Measurements from ENCODE around the gene GAGE12J. TPM values are rescaled to one million over a fixed set of nuclear protein-coding genes. Genes with fewer than 3 reads are reported as not detected.

GAGE12J gene
- total RNA-seq, 1 experiment from 2014 or later, result not detected

- intact Hi-C loops (cut with micrococcal nuclease; ENCODE audit: unreplicated experiment), result no loop called here
- POLR2A ChIA-PET (ENCODE audit: unreplicated experiment), result no interaction called here
Measured at GRCh38 chrX:49276207-49276606, 45.6 kb upstream of the GAGE12J start.

DNA sequence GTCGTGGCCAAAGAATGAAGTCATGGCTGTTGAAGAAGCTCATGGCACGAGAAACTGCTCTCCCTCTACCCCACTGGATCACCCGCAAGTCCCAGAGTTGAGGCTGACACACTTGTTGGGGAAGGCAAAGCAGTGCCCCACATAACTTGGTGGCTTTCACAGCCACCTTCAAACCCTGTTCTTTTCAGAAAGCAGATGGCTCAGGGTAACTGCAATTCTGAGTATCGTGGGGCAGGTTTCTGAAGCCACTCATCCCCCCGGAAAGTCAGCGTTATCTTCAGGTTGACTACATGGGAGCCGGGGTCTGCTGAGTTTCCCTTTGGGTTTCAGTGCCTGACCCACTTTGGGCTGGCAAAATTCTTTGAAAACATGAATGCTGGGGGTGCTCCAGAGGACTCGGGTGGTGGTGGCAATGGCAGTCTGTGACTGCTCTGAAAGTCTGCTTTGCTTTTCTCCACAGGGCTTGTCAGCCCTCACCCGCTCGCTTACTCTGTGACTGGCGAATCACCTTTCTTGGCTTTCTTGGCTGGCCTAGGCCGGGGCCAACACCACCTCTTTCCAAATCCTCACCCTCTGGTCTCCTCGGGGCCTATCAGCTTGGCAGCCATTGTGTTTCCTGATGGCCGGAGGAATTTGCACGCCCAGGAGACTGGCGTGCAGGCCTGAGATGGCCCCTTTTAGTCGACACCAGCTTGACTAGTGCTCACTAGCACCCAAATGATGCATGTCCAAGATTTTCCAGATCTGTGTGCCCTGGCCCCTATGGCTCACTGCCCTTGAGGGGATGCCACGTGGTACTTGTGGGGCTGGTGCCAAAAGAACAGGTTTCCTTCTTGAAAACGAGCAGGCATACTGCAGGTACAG lies 44.9 kb upstream of the GAGE12J start:
- H3K79me2 ChIP-seq (ENCODE audit: low read depth), result no peaks in the 10 kb centered on the region
- no peak overlapping the region for H3K4me3 ChIP-seq
- no peaks in the 10 kb centered on the region for H4K20me1 ChIP-seq (ENCODE audit: insufficient read depth)
- H3K27ac ChIP-seq, result no peak overlapping the region
- ChIA-PET POLR2A (ENCODE audit: unreplicated experiment) (no interaction called here), CTCF (no interaction called here)
- TF ChIP-seq, protein P1, sequence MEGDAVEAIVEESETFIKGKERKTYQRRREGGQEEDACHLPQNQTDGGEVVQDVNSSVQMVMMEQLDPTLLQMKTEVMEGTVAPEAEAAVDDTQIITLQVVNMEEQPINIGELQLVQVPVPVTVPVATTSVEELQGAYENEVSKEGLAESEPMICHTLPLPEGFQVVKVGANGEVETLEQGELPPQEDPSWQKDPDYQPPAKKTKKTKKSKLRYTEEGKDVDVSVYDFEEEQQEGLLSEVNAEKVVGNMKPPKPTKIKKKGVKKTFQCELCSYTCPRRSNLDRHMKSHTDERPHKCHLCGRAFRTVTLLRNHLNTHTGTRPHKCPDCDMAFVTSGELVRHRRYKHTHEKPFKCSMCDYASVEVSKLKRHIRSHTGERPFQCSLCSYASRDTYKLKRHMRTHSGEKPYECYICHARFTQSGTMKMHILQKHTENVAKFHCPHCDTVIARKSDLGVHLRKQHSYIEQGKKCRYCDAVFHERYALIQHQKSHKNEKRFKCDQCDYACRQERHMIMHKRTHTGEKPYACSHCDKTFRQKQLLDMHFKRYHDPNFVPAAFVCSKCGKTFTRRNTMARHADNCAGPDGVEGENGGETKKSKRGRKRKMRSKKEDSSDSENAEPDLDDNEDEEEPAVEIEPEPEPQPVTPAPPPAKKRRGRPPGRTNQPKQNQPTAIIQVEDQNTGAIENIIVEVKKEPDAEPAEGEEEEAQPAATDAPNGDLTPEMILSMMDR (conservative IDR thresholded peaks at IDR 0.05), result no peak
- TF ChIP-seq EZH2 (IDR thresholded peaks at IDR 0.05; ENCODE audit: low read depth), result no peak
- no peaks in the 10 kb centered on the region for H3K36me3 ChIP-seq (ENCODE audit: low read depth)
- H2AFZ ChIP-seq, result no peak overlapping the region
- no peak for DNase-seq
- H3K4me1 ChIP-seq (replicated peaks; ENCODE audit: insufficient read depth), result no peaks in the 10 kb centered on the region
- no TSS peak for BruUV-seq (replicated peaks)
- no peaks in the 10 kb centered on the region for H3F3A ChIP-seq (ENCODE audit: insufficient read depth, low read depth)
- no peaks in the 10 kb centered on the region for H3K9me3 ChIP-seq (ENCODE audit: insufficient read depth, low read depth)
- H3K4me2 ChIP-seq, result no peak overlapping the region
- no peaks in the 10 kb centered on the region for H3K27me3 ChIP-seq (ENCODE audit: insufficient read depth, low read depth)
- intact Hi-C loops (cut with micrococcal nuclease; ENCODE audit: unreplicated experiment), result no loop called here
- H3K9me2 ChIP-seq (ENCODE audit: insufficient read depth), result no peaks in the 10 kb centered on the region

More at GRCh38 chrX:49276207-49276606, 45.6 kb upstream of the GAGE12J start:
- no TSS peak for BruUV-seq (replicated peaks)
- Histone ChIP-seq H3K79me2 (ENCODE audit: low read depth) (no peaks in the 10 kb centered on the region), H3K27ac (no peak overlapping the region), H3K4me1 (replicated peaks; ENCODE audit: insufficient read depth) (0 out of 2 replicates have a peak, but pooled peaks cover 2% of the 10 kb centered on the region), H3F3A (ENCODE audit: insufficient read depth, low read depth) (no peaks in the 10 kb centered on the region), H3K27me3 (ENCODE audit: insufficient read depth, low read depth) (no peaks in the 10 kb centered on the region), H3K36me3 (ENCODE audit: low read depth) (no peaks in the 10 kb centered on the region), H3K4me3 (no peak overlapping the region), H4K20me1 (ENCODE audit: insufficient read depth) (no peaks in the 10 kb centered on the region), H3K4me2 (no peak overlapping the region), H2AFZ (no peak overlapping the region), H3K9me3 (ENCODE audit: insufficient read depth, low read depth) (no peaks in the 10 kb centered on the region), H3K9me2 (ENCODE audit: insufficient read depth) (no peaks in the 10 kb centered on the region)
- DNase-seq, result no peak
- TF ChIP-seq, protein P1 (conservative IDR thresholded peaks at IDR 0.05), result no peak
- no peak for TF ChIP-seq EZH2 (IDR thresholded peaks at IDR 0.05; ENCODE audit: low read depth)
- CTCF ChIA-PET, result no interaction called here

GRCh38 chrX:49277535-49277830 lies 44.4 kb upstream of the GAGE12J start:
- H2AFZ ChIP-seq, result no peak overlapping the region
- ChIA-PET CTCF (no interaction called here), POLR2A (ENCODE audit: unreplicated experiment) (no interaction called here)
- no peak for TF ChIP-seq EZH2 (IDR thresholded peaks at IDR 0.05; ENCODE audit: low read depth)
- TF ChIP-seq, protein P1 (conservative IDR thresholded peaks at IDR 0.05), result no peak
- H3K9me3 ChIP-seq (ENCODE audit: insufficient read depth, low read depth), result no peaks in the 10 kb centered on the region
- no peak overlapping the region for H3K4me2 ChIP-seq
- intact Hi-C loops (cut with micrococcal nuclease; ENCODE audit: unreplicated experiment), result no loop called here
- no peak overlapping the region for H3K4me3 ChIP-seq
- DNase-seq, result no peak
- no peak overlapping the region for H3K27ac ChIP-seq
- H3K4me1 ChIP-seq (replicated peaks; ENCODE audit: insufficient read depth), result no peaks in the 10 kb centered on the region
- H3K79me2 ChIP-seq (ENCODE audit: low read depth), result no peaks in the 10 kb centered on the region
- H3K9me2 ChIP-seq (ENCODE audit: insufficient read depth), result no peaks in the 10 kb centered on the region
- no peaks in the 10 kb centered on the region for H3F3A ChIP-seq (ENCODE audit: insufficient read depth, low read depth)
- no peaks in the 10 kb centered on the region for H4K20me1 ChIP-seq (ENCODE audit: insufficient read depth)
- no peaks in the 10 kb centered on the region for H3K36me3 ChIP-seq (ENCODE audit: low read depth)
- BruUV-seq (replicated peaks), result no TSS peak
- H3K27me3 ChIP-seq (ENCODE audit: insufficient read depth, low read depth), result no peaks in the 10 kb centered on the region
